NCI-H69 (cell line): ENCODE results near the gene AHRR.
"Not testable (repeated sequence)": the region's sequence is repeated elsewhere in the genome, so short reads cannot be mapped to it uniquely, and the experiment has no call there.

ENCODE experiments used
- DNase-seq: peaks from one replicate; lab custom pipeline; 2025; lab: John Stamatoyannopoulos, UW

Gene AHRR

DNA sequence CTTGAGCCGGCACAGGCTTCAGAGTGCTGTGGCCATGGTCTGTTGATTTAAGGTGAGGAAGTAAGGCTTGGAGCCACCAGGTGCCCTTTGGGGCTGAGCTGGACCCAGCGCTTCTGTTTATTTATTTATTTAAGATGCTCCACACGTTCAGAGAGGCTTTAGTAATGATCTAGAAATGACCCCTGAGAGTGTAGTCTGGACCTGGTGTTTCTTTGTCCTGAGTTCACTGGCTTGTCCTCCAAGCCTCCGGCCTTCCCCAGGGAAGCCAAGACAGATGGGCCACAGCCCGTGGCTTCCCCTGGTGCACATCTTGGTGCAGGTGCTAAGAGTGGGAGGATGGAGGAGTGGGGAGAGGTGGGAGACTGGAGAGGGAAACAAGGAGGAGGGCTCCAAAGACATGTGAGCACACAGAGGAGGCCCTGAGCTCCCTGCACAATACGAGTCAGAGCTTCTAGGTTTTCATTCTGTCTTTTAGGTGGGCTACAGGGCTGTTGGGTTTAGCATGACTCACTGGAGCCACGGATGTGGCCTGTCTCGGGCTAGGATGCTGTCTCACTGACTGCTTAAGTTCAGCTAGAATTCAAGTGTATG is 56.9 kb downstream of the AHRR start:
- no peak for DNase-seq

DNA sequence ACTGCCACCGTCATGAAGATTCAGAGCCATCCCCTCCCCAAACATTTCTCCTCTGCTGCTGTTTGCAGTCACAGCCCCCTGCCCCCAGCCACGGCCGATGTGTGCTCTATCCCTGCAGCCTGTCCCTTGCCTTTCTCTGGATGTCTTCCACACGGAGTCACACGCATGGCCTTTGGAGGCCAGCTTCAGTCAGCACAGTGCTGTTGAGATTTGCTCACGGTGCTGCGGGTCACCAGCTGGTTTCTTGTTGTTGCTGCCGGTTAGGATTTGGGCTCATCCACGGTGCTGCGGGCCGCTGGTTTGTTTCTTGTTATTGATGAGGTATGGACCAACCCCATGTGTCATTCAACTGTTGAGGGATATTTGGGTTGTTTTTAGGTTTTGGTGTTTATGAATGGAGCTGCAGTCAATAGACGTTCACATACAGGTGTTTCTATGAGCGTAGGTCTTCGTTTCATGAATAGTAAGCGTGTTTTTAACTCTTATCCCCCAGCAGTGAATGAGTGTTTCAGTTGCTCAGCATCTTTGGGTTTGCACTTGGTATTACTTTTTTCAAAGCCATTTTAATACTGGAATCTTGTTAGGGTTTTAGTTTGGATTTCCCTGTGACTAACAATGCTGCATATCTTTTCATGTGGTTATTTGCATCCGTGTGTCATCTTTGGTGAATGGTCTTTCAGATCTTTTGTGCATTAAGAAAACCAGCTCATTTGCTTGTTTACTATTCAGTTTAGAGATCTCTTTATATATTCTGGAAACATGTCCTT is 57.6 kb downstream of the AHRR start:
- no peak for DNase-seq

GRCh38 chr5:380701-381309 is 59.3 kb downstream of the AHRR start:
- DNase-seq, result no peak

DNA sequence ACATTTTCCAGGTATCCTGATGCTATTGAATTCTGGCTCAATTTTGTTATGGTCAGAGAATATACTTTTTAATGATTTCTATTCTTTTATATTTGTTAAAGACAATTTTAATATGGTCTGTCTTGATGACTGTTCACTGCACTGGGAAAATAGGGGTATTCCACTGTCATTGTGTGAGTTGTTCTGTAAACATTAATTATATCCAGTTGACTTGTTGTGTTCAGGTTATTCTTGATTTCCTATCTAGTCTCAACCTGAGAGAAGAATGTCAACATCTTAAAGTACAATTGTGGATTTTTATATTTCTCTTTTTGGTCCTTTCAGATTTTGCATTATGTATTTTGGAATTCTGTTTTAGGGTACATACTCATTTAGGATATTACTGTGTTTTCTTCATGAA is 61.6 kb downstream of the AHRR start:
- DNase-seq, result no peak

GRCh38 chr5:383621-384020 is 62.1 kb downstream of the AHRR start:
- no peak for DNase-seq

GRCh38 chr5:384576-384975 is 63.1 kb downstream of the AHRR start:
- DNase-seq, result not testable (repeated sequence)

- DNase-seq, result no peak
These were observed 63.8 kb downstream of the AHRR start for GRCh38 chr5:385321-385720.

DNA sequence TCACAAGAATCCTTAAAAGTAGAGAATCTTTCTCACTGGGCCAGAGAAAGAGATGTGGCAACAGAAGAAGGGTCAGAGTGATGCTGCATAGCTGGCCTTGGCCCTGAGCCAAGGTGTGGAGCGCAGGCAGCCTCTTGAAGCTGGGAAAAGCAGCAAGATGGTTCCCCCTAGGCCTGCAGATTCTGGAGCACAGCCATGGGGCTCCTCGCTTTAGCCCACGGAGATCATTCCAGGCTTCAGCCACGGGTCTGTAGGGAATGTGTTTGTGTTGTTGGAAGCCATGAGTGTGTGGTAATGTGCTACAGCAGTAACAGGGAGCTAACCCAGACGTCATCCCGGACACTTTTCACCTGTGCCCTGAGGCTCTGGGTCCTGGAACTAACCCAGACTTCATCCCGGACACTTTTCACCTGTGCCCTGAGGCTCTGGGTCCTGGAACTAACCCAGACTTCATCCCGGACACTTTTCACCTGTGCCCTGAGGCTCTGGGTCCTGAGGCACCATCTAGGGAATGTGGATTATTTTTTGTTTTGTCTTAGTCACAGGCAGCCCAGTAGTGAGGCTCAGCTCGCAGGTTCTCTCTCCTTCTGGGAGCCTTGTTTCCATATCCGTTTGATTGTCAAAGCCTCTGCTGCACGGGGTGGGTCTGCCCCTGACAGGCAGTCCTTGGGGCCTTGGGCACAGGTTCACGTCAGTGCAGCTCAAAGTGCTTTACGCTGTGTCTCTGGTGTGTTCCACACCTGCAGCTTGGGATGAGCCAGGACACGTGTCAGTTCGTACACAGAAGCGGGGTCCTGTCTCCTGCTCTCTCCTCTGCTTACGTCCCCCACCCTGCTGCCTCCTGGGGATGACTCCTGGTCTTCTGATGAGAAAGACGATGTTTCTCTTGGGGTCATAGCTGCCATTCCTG is 65.2 kb downstream of the AHRR start:
- DNase-seq, result peak; percentile 32

DNA sequence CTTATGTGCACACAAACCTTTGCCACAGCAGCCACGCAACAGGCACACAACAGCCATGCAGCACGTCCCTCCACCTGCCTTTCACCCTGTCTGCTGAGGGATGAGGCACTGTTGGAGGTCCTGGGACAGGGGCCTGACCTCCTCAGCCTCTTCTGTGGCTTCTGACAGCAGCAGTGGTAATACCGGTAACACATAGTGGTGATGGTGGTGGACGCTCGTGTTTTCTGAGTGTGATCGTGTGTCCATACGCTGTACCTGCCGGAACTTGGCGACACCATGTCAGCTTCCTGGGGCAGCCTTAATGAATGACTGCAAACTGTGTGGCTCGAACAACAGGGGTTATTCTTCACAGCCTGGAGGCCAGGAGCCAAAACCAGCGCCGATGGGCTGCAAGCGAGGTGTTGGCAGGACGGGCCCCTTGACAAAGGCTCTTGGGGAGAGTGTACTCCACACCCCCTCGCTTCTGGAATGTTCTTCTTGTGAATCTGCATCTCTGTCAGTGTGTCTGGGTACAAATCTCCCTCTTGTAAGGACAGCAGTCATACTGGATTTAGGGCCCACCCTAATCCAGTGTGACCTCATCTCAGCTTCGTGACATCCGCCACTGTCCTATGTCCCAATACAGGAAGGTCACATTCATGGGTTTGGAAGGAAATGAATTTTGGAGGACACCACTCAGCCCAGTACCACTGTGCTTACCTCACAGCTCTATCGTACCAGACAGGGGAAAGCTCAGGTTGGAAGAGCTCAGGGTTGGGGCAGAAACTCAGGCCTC is 66.2 kb downstream of the AHRR start:
- DNase-seq, result no peak

DNA sequence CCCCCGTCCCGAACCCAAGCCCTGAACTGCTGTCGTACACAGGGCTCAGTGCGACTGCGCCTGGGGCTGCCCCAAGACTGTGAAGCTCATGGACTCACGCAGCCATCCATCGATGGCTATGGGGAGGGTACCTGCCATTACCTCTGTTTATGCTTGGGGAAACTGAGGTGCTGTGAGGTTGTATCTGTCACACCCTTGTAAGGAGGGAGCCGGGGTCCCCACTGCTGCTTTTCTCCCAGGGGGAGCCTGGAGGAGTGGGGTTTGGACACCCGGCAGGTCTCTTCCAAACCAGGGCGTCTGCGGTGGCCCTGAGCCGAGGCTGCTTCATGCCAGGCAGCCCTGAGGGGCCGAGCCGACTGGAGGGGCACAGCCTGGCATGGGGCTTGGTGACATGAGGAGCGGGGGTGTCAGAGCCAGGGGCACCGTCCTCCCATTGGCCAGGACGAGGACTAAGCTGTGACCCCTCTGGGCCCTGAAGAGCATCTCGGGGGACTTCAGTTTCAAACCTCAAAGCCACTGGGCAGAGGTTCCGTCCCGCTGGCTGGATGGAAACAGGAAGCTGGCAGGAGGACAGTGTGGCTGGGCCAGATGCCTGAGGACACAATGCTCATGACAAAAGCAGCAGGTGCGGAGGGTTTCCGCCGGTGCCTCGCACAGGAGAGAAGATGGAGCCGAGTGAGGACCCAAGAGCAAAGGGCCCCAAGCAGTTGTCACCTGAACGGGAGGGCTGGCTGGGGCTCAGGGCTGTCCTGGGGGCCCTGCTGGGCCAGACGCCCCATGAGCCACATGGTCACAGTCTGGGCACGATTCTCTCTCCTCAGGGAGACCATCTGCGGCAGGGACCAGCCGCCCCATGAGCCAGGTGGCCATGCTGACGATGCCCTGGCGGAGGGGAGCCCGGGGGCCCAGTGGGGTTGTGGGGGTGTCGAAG is 67.0 kb downstream of the AHRR start:
- no peak for DNase-seq

- no peak for DNase-seq
These were observed 67.8 kb downstream of the AHRR start for GRCh38 chr5:389197-389821.

- DNase-seq, result no peak
These were observed 68.5 kb downstream of the AHRR start for GRCh38 chr5:389891-390622.

GRCh38 chr5:390623-391491 is 69.3 kb downstream of the AHRR start:
- DNase-seq, result no peak

DNA sequence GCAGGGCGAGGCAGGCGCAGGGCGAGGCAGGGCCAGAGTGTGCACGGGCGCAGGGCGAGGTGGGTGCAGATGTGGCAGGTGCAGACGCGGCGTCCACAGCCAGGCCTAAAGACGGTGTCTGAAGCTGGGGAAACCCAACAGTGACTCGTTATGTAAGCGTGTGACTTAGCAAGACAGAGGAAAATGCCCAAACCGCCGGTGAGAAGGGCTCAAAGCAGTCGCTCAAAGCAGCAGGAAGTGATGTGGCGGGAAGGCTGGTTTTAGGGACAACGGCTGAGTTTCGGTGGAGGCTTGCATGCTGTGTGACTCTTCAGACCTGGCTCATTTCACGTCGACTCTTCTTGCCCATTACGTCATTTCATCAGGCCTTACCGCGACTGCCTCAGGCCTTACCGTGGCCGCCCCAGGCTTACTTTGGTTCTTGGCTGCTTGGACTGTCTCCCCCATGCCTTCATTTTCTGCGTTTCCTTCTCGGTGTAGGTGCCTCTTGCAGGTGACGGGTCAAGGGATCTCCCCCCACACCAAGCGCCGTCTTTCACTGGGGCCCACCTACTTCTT is 71.0 kb downstream of the AHRR start:
- DNase-seq, result no peak

GRCh38 chr5:393846-394275 is 72.3 kb downstream of the AHRR start:
- no peak for DNase-seq

- DNase-seq, result no peak
These were observed 73.2 kb downstream of the AHRR start for GRCh38 chr5:394671-395155.

DNA sequence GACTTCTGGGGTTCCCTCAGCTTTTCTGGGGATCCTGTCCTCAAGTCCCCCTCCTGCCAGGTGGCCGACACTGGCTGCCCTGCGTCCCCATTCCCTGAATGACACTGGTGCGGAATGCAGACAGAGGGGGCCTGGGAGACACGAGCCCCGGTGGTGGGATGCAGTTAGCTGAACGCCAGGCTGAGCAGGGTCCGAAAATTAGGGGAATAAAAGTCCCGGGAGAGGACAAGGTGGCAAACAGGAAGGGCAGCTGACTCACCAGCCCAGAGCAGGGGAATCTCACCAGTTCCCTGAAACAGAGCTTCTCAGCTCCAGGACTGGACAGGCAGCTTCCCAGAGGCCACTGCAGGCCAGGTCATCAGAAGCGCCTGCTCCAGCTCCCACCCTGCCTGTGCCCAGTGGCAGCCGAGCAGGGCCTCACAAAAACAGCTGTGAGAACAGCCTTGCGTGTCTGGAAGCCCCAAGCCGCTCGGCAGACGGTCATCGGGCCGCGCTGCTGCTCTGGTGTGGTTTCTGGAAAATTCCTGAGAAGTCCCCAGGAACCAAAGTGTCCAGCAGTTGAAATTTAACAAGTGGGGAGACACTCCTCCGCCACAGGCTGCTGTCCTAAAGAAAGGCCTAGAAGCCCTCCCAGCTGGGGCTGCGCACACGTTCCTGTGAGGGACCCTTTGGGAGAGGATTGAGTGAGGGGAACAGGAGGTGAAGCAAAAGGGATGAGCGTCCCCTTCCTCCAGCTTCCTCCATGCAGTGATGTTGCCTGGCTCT is 73.8 kb downstream of the AHRR start:
- no peak for DNase-seq
